Mesendoderm (in vitro differentiated cells): ENCODE data around the gene TOR3A.

ENCODE experiments used
- DNase-seq: peaks from one replicate; pipeline ENCODE4 v3.0.0; 2013
- H2AK5ac ChIP-seq: 2 replicates; pipeline ENCODE4 v1.6.1; 2013; ENCODE audit warnings: low read length, inconsistent platforms
- H2BK120ac ChIP-seq: 2 replicates; pipeline ENCODE4 v1.6.1; 2013; ENCODE audit warnings: low read depth, mild to moderate bottlenecking, low read length, moderate library complexity, mixed read lengths
- H2BK15ac ChIP-seq: replicated peaks from 2 replicates; pipeline ENCODE4 v1.6.1; 2013; ENCODE audit warnings: low read depth, mild to moderate bottlenecking, moderate library complexity
- H2BK5ac ChIP-seq: 2 replicates; pipeline ENCODE4 v1.6.1; 2013; ENCODE audit warnings: low read length, inconsistent platforms
- H3K18ac ChIP-seq: 2 replicates; pipeline ENCODE4 v1.6.1; 2013; ENCODE audit warnings: mild to moderate bottlenecking, low read length, mixed read lengths
- H3K23ac ChIP-seq: one replicate; pipeline ENCODE4 v1.6.1; 2013; ENCODE audit warnings: low read length
- H3K27ac ChIP-seq: 2 replicates; pipeline ENCODE4 v1.5.1; 2013; ENCODE audit warnings: low read depth, mild to moderate bottlenecking, inconsistent platforms, low read length, moderate library complexity
- H3K27me3 ChIP-seq: 2 replicates; pipeline ENCODE4 v1.6.1; 2013; ENCODE audit warnings: low read length, control low read depth, mild to moderate bottlenecking, inconsistent platforms; ENCODE audit not compliant: insufficient read depth, poor library complexity
- H3K36me3 ChIP-seq: 2 replicates; pipeline ENCODE4 v1.6.1; 2013; ENCODE audit warnings: low read length, inconsistent platforms; ENCODE audit not compliant: control insufficient read depth, insufficient read depth
- H3K4ac ChIP-seq: one replicate; pipeline ENCODE4 v1.6.1; 2013; ENCODE audit warnings: low read depth, mild to moderate bottlenecking, low read length, moderate library complexity
- H3K4me1 ChIP-seq: 2 replicates; pipeline ENCODE4 v1.6.1; 2013; ENCODE audit warnings: low read depth, low read length, inconsistent platforms; ENCODE audit not compliant: control insufficient read depth
- H3K4me2 ChIP-seq: 2 replicates; pipeline ENCODE4 v1.6.1; 2013; ENCODE audit warnings: low read length
- H3K4me3 ChIP-seq: 2 replicates; pipeline ENCODE4 v1.5.1; 2013; ENCODE audit warnings: mild to moderate bottlenecking, low read length
- H3K56ac ChIP-seq: one replicate; pipeline ENCODE4 v1.6.1; 2013; ENCODE audit warnings: low read length
- H3K79me1 ChIP-seq: 2 replicates; pipeline ENCODE4 v1.6.1; 2013; ENCODE audit warnings: low read length, inconsistent platforms
- H3K79me2 ChIP-seq: 2 replicates; pipeline ENCODE4 v1.6.1; 2013; ENCODE audit warnings: mild to moderate bottlenecking, low read length; ENCODE audit not compliant: control insufficient read depth, insufficient read depth
- H3K9ac ChIP-seq: 2 replicates; pipeline ENCODE4 v1.6.1; 2013; ENCODE audit warnings: low read length, inconsistent platforms
- H4K5ac ChIP-seq: one replicate; pipeline ENCODE4 v1.6.1; 2013; ENCODE audit warnings: low read length
- H4K8ac ChIP-seq: one replicate; pipeline ENCODE4 v1.6.1; 2013; ENCODE audit warnings: low read depth, mild to moderate bottlenecking, control low read depth, low read length, moderate library complexity
- WGBS: extraction: QIAGEN DNeasy Blood & Tissue Kit; methylation state at CpG from one replicate; pipeline ENCODE4 v1.1.7; 2013; ENCODE audit warnings: low lambda C conversion rate, missing lambda C conversion rate; ENCODE audit not compliant: insufficient coverage; ENCODE audit errors: extremely low coverage; 5-methylcytosine and 5-hydroxymethylcytosine counted together

TOR3A gene

GRCh38 chr1:179047636-179047997 lies 34.3 kb upstream of the TOR3A start:
- peaks cover under 1% of the 10 kb centered on the region for H3K79me2 ChIP-seq
- no peaks in the 10 kb centered on the region for H3K36me3 ChIP-seq
- H3K4me2 ChIP-seq: no peak overlapping the region
- no peak overlapping the region for H4K8ac ChIP-seq
- H2BK120ac ChIP-seq: no peak overlapping the region
- no peak overlapping the region for H3K18ac ChIP-seq
- no peak overlapping the region for H3K56ac ChIP-seq
- no peak overlapping the region for H3K23ac ChIP-seq
- H3K27ac ChIP-seq: no peak overlapping the region
- no peak overlapping the region for H3K4me3 ChIP-seq
- no peak overlapping the region for H2BK5ac ChIP-seq
- no peak overlapping the region for H2BK15ac ChIP-seq
- H3K9ac ChIP-seq: no peak overlapping the region
- no peaks in the 10 kb centered on the region for H3K27me3 ChIP-seq
- peaks cover 7% of the 10 kb centered on the region for H3K79me1 ChIP-seq
- H3K4me1 ChIP-seq: no peaks in the 10 kb centered on the region
- no peak overlapping the region for H4K5ac ChIP-seq
- no peak overlapping the region for H3K4ac ChIP-seq
- DNase-seq: no peak
- H2AK5ac ChIP-seq: no peak overlapping the region

DNA sequence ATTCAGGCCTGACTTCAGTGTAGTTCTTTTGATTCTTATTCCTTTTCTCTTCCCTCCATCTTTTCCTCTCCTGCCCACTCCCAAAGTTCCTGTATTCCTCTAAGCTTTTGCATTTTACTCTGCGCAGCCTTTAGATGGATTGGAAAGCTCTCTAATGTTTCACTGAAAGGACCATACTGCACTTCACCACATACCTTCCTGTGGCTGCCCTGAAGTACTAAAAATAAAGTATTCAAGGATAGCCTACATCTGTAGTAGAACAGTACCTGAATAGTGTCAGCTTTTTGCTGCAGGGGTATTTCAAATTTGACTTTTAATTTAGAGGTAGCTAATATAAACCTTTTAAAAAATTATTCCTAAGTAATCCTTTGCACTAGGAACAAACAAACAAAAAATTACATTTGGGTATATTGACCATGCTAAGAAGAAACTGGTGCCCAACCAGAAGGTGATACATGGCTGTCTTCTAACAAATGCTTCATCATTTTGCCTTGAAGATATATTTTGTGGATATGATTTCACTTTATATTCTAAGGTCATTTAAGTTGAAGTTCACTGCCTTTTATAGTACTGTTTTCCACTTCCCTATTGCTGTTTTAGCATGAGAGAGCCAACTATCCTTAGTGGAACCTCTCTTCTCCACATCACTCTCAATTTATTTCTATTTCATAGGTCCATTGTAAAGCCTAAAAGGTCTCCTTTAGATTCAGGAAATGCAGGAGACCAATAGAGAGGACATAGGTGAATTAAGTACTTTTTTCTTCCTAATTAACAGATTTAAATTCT lies 33.3 kb upstream of the TOR3A start:
- Histone ChIP-seq H2BK5ac (no peak overlapping the region), H3K4me3 (no peak overlapping the region), H3K4me1 (no peaks in the 10 kb centered on the region), H3K9ac (no peak overlapping the region), H3K23ac (no peak overlapping the region), H3K4ac (no peak overlapping the region), H2BK15ac (no peak overlapping the region), H3K36me3 (no peaks in the 10 kb centered on the region), H3K56ac (no peak overlapping the region), H3K79me1 (peaks cover 3% of the 10 kb centered on the region), H3K27me3 (no peaks in the 10 kb centered on the region), H3K79me2 (no peaks in the 10 kb centered on the region), H2AK5ac (no peak overlapping the region), H3K27ac (no peak overlapping the region), H4K5ac (no peak overlapping the region), H4K8ac (no peak overlapping the region), H3K18ac (no peak overlapping the region), H2BK120ac (no peak overlapping the region), H3K4me2 (no peak overlapping the region)
- WGBS: no CpG with 5 or more reads among the region's 1 CpG
- DNase-seq: no peak

DNA sequence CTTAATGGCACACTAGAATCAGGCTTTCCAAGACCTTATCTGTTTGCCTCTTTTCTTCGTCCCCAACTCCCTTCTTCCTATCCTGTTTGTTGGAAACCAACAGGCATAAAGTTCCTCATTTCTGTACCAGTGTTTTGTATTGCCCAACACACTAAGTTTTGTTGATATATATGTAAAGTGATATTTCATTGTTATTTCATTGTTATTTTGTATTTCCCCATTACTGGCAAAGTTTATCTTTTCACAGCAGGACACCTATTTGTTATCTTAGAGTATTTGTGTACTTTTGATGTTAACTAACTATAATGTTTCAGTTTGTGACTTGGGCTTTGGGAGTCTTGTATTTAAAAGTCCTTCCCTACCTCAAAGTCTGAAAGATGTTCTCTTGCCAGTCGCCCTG lies 29.1 kb upstream of the TOR3A start:
- Histone ChIP-seq H3K4me2 (no peak overlapping the region), H3K27ac (no peak overlapping the region), H3K27me3 (no peaks in the 10 kb centered on the region), H3K23ac (no peak overlapping the region), H3K18ac (no peak overlapping the region), H4K8ac (no peak overlapping the region), H3K4me3 (no peak overlapping the region), H3K79me2 (no peaks in the 10 kb centered on the region), H3K56ac (no peak overlapping the region), H2BK120ac (no peak overlapping the region), H3K4ac (no peak overlapping the region), H4K5ac (no peak overlapping the region), H2AK5ac (no peak overlapping the region), H2BK5ac (no peak overlapping the region), H3K79me1 (no peaks in the 10 kb centered on the region), H2BK15ac (no peak overlapping the region), H3K4me1 (no peaks in the 10 kb centered on the region), H3K9ac (no peak overlapping the region), H3K36me3 (no peaks in the 10 kb centered on the region)
- DNase-seq: no peak
- WGBS: no CpG with 5 or more reads among the region's 2 CpGs

DNA sequence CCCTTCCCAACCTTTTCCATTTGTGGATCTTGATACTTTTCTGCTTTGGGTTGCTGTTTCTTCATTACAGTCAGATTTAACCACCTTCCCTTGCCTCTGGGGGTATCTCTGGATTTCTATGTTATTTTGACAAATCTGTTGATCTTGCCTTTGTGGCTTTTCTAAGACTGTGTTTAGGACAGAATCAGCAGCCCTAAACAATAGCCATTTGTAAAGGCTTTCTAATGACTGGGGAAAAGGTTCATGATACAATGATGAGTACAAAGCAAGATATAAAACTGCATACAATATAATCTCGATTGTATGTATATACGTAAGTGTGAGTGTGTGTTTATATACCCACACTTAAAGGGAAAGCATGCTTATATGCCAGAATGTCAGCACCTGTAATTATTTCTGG lies 28.4 kb upstream of the TOR3A start:
- Histone ChIP-seq H3K27me3 (no peaks in the 10 kb centered on the region), H3K4ac (no peak overlapping the region), H3K23ac (no peak overlapping the region), H3K79me1 (no peaks in the 10 kb centered on the region), H2BK15ac (no peak overlapping the region), H3K4me2 (no peak overlapping the region), H3K4me1 (peaks cover 2% of the 10 kb centered on the region), H3K27ac (no peak overlapping the region), H3K18ac (no peak overlapping the region), H4K8ac (no peak overlapping the region), H2BK120ac (no peak overlapping the region), H4K5ac (no peak overlapping the region), H3K79me2 (no peaks in the 10 kb centered on the region), H3K36me3 (no peaks in the 10 kb centered on the region), H3K56ac (no peak overlapping the region), H3K9ac (no peak overlapping the region), H3K4me3 (no peak overlapping the region), H2AK5ac (no peak overlapping the region), H2BK5ac (no peak overlapping the region)
- no peak for DNase-seq
- no CpG with 5 or more reads among the region's 2 CpGs for WGBS

- Histone ChIP-seq H2AK5ac (no peak overlapping the region), H3K56ac (no peak overlapping the region), H3K4me3 (no peak overlapping the region), H2BK120ac (no peak overlapping the region), H4K5ac (no peak overlapping the region), H4K8ac (no peak overlapping the region), H2BK15ac (no peak overlapping the region), H3K4me2 (no peak overlapping the region), H3K23ac (no peak overlapping the region), H3K36me3 (no peaks in the 10 kb centered on the region), H3K4ac (no peak overlapping the region), H3K9ac (no peak overlapping the region), H3K18ac (no peak overlapping the region), H3K4me1 (peaks cover 2% of the 10 kb centered on the region), H3K79me2 (no peaks in the 10 kb centered on the region), H3K79me1 (no peaks in the 10 kb centered on the region), H2BK5ac (no peak overlapping the region), H3K27ac (no peak overlapping the region), H3K27me3 (no peaks in the 10 kb centered on the region)
- no CpG with 5 or more reads among the region's 2 CpGs for whole genome bisulfite sequencing
- no peak for DNase-seq
Measured at GRCh38 chr1:179055937-179056336, 25.9 kb upstream of the TOR3A start.
